ENCODE measurements around the gene IFT43. TPM values are rescaled to one million over a fixed set of nuclear protein-coding genes. Genes with fewer than 3 reads are reported as not detected.

The IFT43 gene
- total and polyA plus RNA-seq, 2 donors from 2014 or later = 41.6 to 86.3 TPM

DNA sequence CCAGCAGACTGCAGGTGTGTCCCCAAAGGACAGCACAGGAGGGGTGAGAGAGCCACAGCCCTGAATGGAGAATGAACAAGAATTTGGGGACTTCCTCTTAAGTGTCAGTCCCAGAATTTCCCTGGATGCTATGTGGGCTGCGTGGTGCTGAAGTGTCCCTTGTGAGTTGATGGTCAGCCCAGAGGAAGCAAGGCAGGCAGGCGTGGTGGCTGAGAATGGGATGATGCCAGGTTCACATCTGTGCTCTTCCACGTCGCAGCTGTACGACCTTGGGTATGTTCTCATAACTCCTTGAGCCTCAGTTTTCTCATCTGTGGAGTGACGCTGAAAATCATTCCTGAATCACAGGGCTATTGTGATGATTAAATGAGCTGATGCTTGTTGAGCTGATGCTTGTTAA, 104.0 kb downstream of the IFT43 start:
- H3K36me3 ChIP-seq (ENCODE audit: control insufficient read depth in 2 of 3, insufficient read depth in 3 of 3, low read length in 3 of 3) = no peaks in the 10 kb centered on the region
- no peaks in the 10 kb centered on the region for H3K9me3 ChIP-seq (ENCODE audit: control insufficient read depth in 2 of 3, insufficient read depth in 1 of 3, low read length in 3 of 3)
- H3K27me3 ChIP-seq (ENCODE audit: control insufficient read depth, insufficient read depth, low read length) = no peaks in the 10 kb centered on the region
- intact Hi-C loops (cut with DNase I) = no loop called here
- H3K27ac ChIP-seq (ENCODE audit: low read depth in 2 of 2, low read length in 2 of 2) = peak overlapping the region in 1 of 2 donors; percentile 64
- TF ChIP-seq, protein P1, sequence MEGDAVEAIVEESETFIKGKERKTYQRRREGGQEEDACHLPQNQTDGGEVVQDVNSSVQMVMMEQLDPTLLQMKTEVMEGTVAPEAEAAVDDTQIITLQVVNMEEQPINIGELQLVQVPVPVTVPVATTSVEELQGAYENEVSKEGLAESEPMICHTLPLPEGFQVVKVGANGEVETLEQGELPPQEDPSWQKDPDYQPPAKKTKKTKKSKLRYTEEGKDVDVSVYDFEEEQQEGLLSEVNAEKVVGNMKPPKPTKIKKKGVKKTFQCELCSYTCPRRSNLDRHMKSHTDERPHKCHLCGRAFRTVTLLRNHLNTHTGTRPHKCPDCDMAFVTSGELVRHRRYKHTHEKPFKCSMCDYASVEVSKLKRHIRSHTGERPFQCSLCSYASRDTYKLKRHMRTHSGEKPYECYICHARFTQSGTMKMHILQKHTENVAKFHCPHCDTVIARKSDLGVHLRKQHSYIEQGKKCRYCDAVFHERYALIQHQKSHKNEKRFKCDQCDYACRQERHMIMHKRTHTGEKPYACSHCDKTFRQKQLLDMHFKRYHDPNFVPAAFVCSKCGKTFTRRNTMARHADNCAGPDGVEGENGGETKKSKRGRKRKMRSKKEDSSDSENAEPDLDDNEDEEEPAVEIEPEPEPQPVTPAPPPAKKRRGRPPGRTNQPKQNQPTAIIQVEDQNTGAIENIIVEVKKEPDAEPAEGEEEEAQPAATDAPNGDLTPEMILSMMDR (IDR thresholded peaks at IDR 0.05; ENCODE audit: borderline replicate concordance, extremely low read depth, insufficient read depth) = no peak
- DNase-seq (no peak), FAIRE-seq (no peak)
- peaks cover 4 to 16% (median 15%) of the 10 kb centered on the region in 3 donors for H3K4me1 ChIP-seq (ENCODE audit: control insufficient read depth in 2 of 3, insufficient read depth in 2 of 3, low read depth in 1 of 3, low read length in 3 of 3)
- no peak overlapping the region for H3K4me3 ChIP-seq (ENCODE audit: low read length in 3 of 3)
- no peak overlapping the region for H3K9ac ChIP-seq (ENCODE audit: low read length in 3 of 3)

DNA sequence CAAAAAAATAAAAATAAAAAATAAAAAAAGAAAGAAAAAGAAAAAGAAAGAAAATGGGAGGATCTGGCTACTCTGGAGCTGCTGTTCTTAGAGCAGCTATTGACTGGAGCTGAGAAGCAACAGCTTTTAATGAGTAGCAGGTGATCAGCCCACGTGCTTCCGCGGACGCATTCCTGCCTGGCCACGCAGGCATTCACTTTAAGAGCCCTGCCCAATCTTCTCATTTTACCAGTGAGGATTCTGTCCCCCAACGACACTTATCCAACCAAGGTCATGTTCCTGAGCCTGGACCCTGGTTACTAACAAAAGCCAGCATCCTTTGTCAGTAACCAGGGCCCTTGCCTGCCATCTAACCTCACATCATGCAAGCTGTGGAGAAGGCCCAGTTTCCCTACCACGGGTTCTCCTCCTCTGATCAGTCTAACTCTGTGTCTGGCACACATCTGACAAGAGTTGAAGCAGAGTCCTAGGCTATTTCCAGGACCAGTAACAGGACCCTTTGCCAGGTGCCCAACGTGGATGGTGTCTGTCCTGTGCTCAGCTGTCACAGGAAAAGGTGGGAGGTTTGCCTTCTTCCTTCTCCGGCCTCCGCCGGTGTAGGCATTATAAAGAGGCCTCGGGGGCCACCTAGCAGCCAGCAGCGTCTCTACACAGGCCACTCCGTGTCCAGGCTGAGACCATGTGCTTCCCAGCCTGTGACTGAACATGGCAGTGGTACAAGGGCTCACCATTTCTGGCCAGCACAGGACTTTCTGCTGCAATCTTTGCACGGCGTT, 105.2 kb downstream of the IFT43 start:
- peaks cover 4 to 14% (median 11%) of the 10 kb centered on the region in 3 donors for H3K4me1 ChIP-seq (ENCODE audit: control insufficient read depth in 2 of 3, insufficient read depth in 2 of 3, low read depth in 1 of 3, low read length in 3 of 3)
- no peaks in the 10 kb centered on the region for H3K9me3 ChIP-seq (ENCODE audit: control insufficient read depth in 2 of 3, insufficient read depth in 1 of 3, low read length in 3 of 3)
- H3K27ac ChIP-seq (ENCODE audit: low read depth in 2 of 2, low read length in 2 of 2) = peak overlapping the region; percentile 32 to 47
- FAIRE-seq = no peak
- TF ChIP-seq, protein P1 (IDR thresholded peaks at IDR 0.05; ENCODE audit: borderline replicate concordance, extremely low read depth, insufficient read depth) = peak; percentile 26
- peak in 3 of 5 donors; percentile 42 to 60 (median 50) for DNase-seq
- no peak overlapping the region for H3K4me3 ChIP-seq (ENCODE audit: low read length in 3 of 3)
- no peak overlapping the region for H3K9ac ChIP-seq (ENCODE audit: low read length in 3 of 3)
- no peaks in the 10 kb centered on the region for H3K36me3 ChIP-seq (ENCODE audit: control insufficient read depth in 2 of 3, insufficient read depth in 3 of 3, low read length in 3 of 3)
- no peaks in the 10 kb centered on the region for H3K27me3 ChIP-seq (ENCODE audit: control insufficient read depth, insufficient read depth, low read length)
- intact Hi-C loops (cut with DNase I) = no loop called here

DNA sequence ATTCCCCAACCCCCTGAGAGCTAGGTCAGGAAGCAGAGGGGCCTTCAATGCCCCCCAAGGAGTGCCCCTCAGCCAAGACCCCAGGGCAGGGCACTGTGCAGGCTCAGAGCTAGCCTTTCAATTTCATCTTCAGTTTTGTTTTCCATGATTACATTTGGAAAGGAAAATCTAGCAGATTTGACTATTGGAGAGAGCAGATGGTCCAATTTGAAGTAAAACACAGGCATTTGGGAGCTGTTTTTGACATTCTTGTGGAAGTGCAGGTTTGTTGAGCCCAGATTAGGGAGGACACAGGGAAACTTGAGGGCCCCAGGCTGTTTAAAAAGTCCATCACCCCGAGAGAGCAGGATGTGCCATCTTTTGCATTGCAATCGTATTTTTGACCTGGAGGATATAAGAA, 107.5 kb downstream of the IFT43 start:
- DNase-seq = no peak
- Histone ChIP-seq H3K9ac (ENCODE audit: low read length in 3 of 3) (no peak overlapping the region), H3K36me3 (ENCODE audit: control insufficient read depth in 2 of 3, insufficient read depth in 3 of 3, low read length in 3 of 3) (no peaks in the 10 kb centered on the region), H3K4me1 (ENCODE audit: control insufficient read depth in 2 of 3, insufficient read depth in 2 of 3, low read depth in 1 of 3, low read length in 3 of 3) (peaks cover 0 to 14% (median 4%) of the 10 kb centered on the region in 3 donors), H3K9me3 (ENCODE audit: control insufficient read depth in 2 of 3, insufficient read depth in 1 of 3, low read length in 3 of 3) (no peaks in the 10 kb centered on the region), H3K27ac (ENCODE audit: low read depth in 2 of 2, low read length in 2 of 2) (no peak overlapping the region), H3K27me3 (ENCODE audit: control insufficient read depth, insufficient read depth, low read length) (no peaks in the 10 kb centered on the region), H3K4me3 (ENCODE audit: low read length in 3 of 3) (no peak overlapping the region)
- intact Hi-C loops (cut with DNase I) = no loop called here
- TF ChIP-seq, protein P1 (IDR thresholded peaks at IDR 0.05; ENCODE audit: borderline replicate concordance, extremely low read depth, insufficient read depth) = no peak
- no peak for FAIRE-seq

All from kidney (tissue), 14 donors.